A549 (cell line): ENCODE data around the gene NOC4L. TPM values are rescaled to one million over a fixed set of nuclear protein-coding genes. Genes with fewer than 3 reads are reported as not detected.

Source experiments
- ATAC-seq, 2 experiments: fragments of 200-7000 bp in 1 of 2; fragments of >200 bp in 1 of 2; cut with Nextera tagmentation in 1 of 2; cut with Tn5 transposase in 1 of 2; 3 replicates each; pipeline versions ENCODE4 v1.8.0 to v1.9.1; 2018 to 2020; ENCODE audit warnings: mild to moderate bottlenecking in 1 of 2, moderate library complexity in 1 of 2
- CTCF ChIA-PET: fragments of 300-600 bp; sonication (Branson Sonifier 250); formaldehyde crosslinking; extraction: SDS; loops from one replicate; lab custom pipeline; 2021; ENCODE audit warnings: antibody characterized with exemption, inconsistent platforms; lab: Yijun Ruan, JAX
- POLR2A ChIA-PET: fragments of 350-600 bp; formaldehyde crosslinking; extraction: SDS; loops from one replicate; lab custom pipeline; 2021; ENCODE audit warnings: antibody characterized with exemption, inconsistent platforms; lab: Yijun Ruan, JAX
- DNase-seq, 2 experiments: peaks; one replicate each; pipeline versions ENCODE4 v3.0.0 to v3.0.0-alpha.2; 2011 to 2016; ENCODE audit warnings: low read depth in 1 of 2, low spot score in 1 of 2
- FAIRE-seq: peaks from 2 replicates; lab custom pipeline; 2011; peaks lifted over from hg19 to GRCh38; lab: Jason Lieb, UNC
- H3K27ac ChIP-seq, 2 experiments: fragments of >200 bp; sonication (Bioruptor Twin); formaldehyde crosslinking; 3 replicates each; pipeline ENCODE4 v1.5.1; 2016 to 2017
- H3K4me1 ChIP-seq: fragments of >200 bp; sonication (Bioruptor Twin); formaldehyde crosslinking; 3 replicates; pipeline ENCODE4 v1.6.1; 2016
- H3K4me2 ChIP-seq: fragments of >200 bp; sonication (Bioruptor Twin); formaldehyde crosslinking; 3 replicates; pipeline ENCODE4 v1.6.1; 2016
- H3K4me3 ChIP-seq: fragments of >200 bp; sonication (Bioruptor Twin); formaldehyde crosslinking; 3 replicates; pipeline ENCODE4 v1.5.1; 2016
- H3K9me3 ChIP-seq: fragments of >200 bp; sonication (Bioruptor Twin); formaldehyde crosslinking; 3 replicates; pipeline ENCODE4 v1.6.1; 2016
- EHF ChIP-seq: fragments of 250-450 bp; sonication (Bioruptor Pico); IDR thresholded peaks from 2 replicates; pipeline ENCODE4 v1.5.0; 2020; ENCODE audit warnings: mild to moderate bottlenecking
- EP300 ChIP-seq, 2 experiments: fragments of >200 bp; sonication (Bioruptor Twin); formaldehyde crosslinking; IDR thresholded peaks; 2 replicates in 1 of 2; 3 replicates in 1 of 2; pipeline ENCODE4 v1.6.1; 2016 to 2017
- GATA3 ChIP-seq: IDR thresholded peaks from 2 replicates; pipeline ENCODE4 v1.6.1; 2012; ENCODE audit warnings: borderline replicate concordance
- HOXB13 ChIP-seq: fragments of 250-450 bp; sonication (Bioruptor Pico); IDR thresholded peaks from 2 replicates; pipeline ENCODE4 v1.5.0; 2020; ENCODE audit warnings: low read depth, mild to moderate bottlenecking, moderate library complexity
- JUN ChIP-seq, 2 experiments: fragments of >200 bp; sonication (Bioruptor Twin); formaldehyde crosslinking; IDR thresholded peaks; 2 replicates in 1 of 2; 3 replicates in 1 of 2; pipeline ENCODE4 v1.6.1; 2016 to 2017
- MAFK ChIP-seq: fragments of 450-650 bp; IDR thresholded peaks from 2 replicates; pipeline ENCODE4 v1.6.1; 2014; ENCODE audit not compliant: partially characterized antibody
- MYC ChIP-seq: IDR thresholded peaks from 2 replicates; pipeline ENCODE4 v1.6.1; 2012; ENCODE audit warnings: mild to moderate bottlenecking, inconsistent platforms, low read length, improper control_type of control experiment, borderline replicate concordance
- NFE2L2 ChIP-seq: fragments of 150-350 bp; conservative IDR thresholded peaks from 2 replicates; pipeline ENCODE4 v1.6.1; 2014; ENCODE audit warnings: low read length
- RNF2 ChIP-seq: fragments of 200-600 bp; sonication (generic); IDR thresholded peaks from 2 replicates; pipeline ENCODE4 v1.6.1; 2016; ENCODE audit warnings: low read depth, mild to moderate bottlenecking, antibody characterized with exemption, moderate library complexity, borderline replicate concordance
- TFCP2L1 ChIP-seq: fragments of 250-450 bp; sonication (Bioruptor Pico); IDR thresholded peaks from 2 replicates; pipeline ENCODE4 v1.5.0; 2021; ENCODE audit warnings: mild to moderate bottlenecking
- TP53 ChIP-seq: fragments of 250-450 bp; sonication (Bioruptor Pico); IDR thresholded peaks from 2 replicates; pipeline ENCODE4 v1.5.0; 2021; ENCODE audit warnings: mild to moderate bottlenecking, moderate library complexity
- ZNF302 ChIP-seq: fragments of 250-450 bp; sonication (Bioruptor Pico); IDR thresholded peaks from 2 replicates; pipeline ENCODE4 v1.9.0; 2021; ENCODE audit warnings: inconsistent platforms, mild to moderate bottlenecking, moderate library complexity
- WGBS: methylation state at CpG from one replicate; pipeline ENCODE4 v1.1.6; 2017; ENCODE audit errors: missing lambda C conversion rate; 5-methylcytosine and 5-hydroxymethylcytosine counted together
- polyA plus RNA-seq, 4 experiments: library from polyadenylated mRNA; depleted of rRNA in 3 of 4; stranded (reverse); fragments of >200 nt; fragmentation: RNase III in 1 of 4; extraction: RNeasy Plus Mini Kit Qiagen cat#74134 plus additional on column Dnase treatment in 1 of 4; gene quantifications; 2 replicates in 3 of 4; 3 replicates in 1 of 4; pipeline ENCODE4 v1.2.3, GENCODE V29; 2011 to 2017
- TF ChIP-seq, protein P1 (sequence below): IDR thresholded peaks from 2 replicates; pipeline ENCODE4 v1.6.1; 2012; ENCODE audit warnings: low read depth, borderline replicate concordance
- TF ChIP-seq, protein P2 (sequence below): fragments of 450-650 bp; IDR thresholded peaks from 2 replicates; pipeline ENCODE4 v1.6.1; 2014; ENCODE audit warnings: antibody characterized with exemption
- TF ChIP-seq, protein P3 (sequence below): IDR thresholded peaks from 2 replicates; pipeline ENCODE4 v1.6.1; 2012
- TF ChIP-seq, protein P4 (sequence below): fragments of 250-450 bp; sonication (Bioruptor Pico); IDR thresholded peaks from 2 replicates; pipeline ENCODE4 v1.5.0; 2020; ENCODE audit warnings: low read depth, mild to moderate bottlenecking, moderate library complexity
- TF ChIP-seq, protein P5 (sequence below): IDR thresholded peaks from 2 replicates; pipeline ENCODE4 v1.6.1; 2012

Gene NOC4L
- polyA plus RNA-seq, 2 of the 4 experiments (the other 2 are of a cell fraction): 12.1 to 34.1 TPM

DNA sequence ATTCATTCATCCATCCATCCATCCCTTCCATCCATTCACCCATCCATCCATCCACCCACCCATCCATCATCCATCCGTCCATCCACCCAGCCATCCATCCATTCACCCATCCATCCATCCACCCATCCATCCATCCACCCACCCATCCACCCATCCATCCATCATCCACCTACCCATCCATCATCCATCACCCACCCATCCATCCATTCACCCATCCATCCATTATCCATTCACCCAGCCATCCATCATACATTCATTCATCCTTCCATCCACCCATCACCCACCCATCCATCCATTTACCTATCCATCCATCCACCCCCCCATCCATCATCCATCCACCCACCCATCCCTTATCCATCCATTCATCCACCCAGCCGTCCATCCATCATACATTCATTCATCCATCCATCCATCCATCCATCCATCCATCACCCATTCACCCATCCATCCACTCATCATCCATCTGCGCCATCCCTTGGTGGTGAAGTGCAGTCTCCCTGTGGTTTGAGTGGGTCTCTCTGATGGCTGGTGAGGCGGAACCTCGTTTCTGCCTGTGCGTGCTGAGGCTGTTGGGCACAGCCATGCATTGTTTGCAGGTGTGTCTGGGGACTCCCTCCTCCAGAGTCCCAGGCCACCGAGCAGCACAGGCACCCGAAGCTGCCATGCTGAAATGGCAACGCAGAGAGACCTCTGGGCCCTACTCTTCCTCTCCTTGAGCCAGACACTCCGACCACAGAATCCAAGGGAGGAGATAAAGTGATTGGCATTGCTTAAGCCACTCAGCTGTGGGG, 22.7 kb downstream of the NOC4L start:
- FAIRE-seq: no peak
- ChIA-PET POLR2A (no interaction called here), CTCF (interaction anchor here (0.8 to 2.7 kb wide), 4 partner anchors 11 to 248 kb away, joined by 3 to 7 read pairs (median 4); no protein-coding TSS in a partner anchor)
- TF ChIP-seq, protein P1, sequence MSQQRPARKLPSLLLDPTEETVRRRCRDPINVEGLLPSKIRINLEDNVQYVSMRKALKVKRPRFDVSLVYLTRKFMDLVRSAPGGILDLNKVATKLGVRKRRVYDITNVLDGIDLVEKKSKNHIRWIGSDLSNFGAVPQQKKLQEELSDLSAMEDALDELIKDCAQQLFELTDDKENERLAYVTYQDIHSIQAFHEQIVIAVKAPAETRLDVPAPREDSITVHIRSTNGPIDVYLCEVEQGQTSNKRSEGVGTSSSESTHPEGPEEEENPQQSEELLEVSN: no peak
- TF ChIP-seq EP300 (IDR thresholded peaks at IDR 0.05) (no peak), MAFK (no peak), MYC (no peak), ZNF302 (CRISPR knock-in tag) (no peak)
- TF ChIP-seq, protein P2, sequence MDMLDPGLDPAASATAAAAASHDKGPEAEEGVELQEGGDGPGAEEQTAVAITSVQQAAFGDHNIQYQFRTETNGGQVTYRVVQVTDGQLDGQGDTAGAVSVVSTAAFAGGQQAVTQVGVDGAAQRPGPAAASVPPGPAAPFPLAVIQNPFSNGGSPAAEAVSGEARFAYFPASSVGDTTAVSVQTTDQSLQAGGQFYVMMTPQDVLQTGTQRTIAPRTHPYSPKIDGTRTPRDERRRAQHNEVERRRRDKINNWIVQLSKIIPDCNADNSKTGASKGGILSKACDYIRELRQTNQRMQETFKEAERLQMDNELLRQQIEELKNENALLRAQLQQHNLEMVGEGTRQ: no peak
- peaks cover 11% of the 10 kb centered on the region for H3K4me1 ChIP-seq
- no peak overlapping the region for H3K27ac ChIP-seq
- H3K4me2 ChIP-seq: no peak overlapping the region
- ATAC-seq: no peak
- 69% methylated on average over 10 of the region's 10 CpGs for WGBS
- no peaks in the 10 kb centered on the region for H3K9me3 ChIP-seq
- H3K4me3 ChIP-seq: no peak overlapping the region
- DNase-seq: no peak

DNA sequence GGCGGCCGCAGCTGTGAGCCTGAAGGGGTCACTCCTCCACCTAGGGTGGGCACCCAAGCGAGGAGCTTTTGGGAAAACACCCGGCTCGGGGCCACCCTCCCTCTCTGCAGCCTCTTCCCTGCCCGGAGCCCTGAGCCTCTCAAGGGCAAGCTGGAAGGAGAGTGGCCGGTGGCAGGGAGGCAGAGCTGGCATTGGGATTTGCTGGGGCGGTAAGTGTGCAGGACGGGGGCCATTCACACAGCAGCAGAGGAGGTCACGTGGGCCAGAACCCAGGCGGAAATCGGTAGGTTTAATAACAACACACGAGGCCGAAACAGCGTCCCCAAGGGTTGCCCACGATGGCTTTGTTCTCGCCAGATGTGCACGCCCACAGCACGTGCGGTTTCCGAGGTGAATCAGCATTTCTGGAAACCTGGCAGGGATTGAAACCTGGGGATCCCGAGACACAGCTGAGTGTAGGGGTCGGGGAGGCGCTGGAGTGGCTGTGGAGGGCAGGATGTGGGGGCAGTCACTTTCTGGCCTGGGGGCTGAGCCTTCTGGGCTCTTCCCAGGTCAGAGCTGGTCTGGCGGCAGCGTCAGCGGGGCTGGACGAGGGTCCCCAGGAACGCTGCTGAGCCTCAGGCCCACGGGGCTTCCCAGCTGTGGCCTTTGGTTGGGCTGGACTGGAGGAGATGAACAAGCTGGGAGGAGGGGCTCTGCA, 23.5 kb downstream of the NOC4L start:
- CTCF ChIA-PET: interaction anchor here (0.8 to 2.7 kb wide), 4 partner anchors 10 to 248 kb away, joined by 3 to 7 read pairs (median 4); no protein-coding TSS in a partner anchor
- DNase-seq (no peak), FAIRE-seq (no peak), ATAC-seq (no peak)
- TF ChIP-seq TP53 (CRISPR knock-in tag) (no peak), GATA3 (no peak), HOXB13 (no peak), JUN (IDR thresholded peaks at IDR 0.05) (no peak), EHF (CRISPR knock-in tag) (no peak), RNF2 (no peak), NFE2L2 (no peak), TFCP2L1 (CRISPR knock-in tag) (no peak)
- TF ChIP-seq, protein P3, sequence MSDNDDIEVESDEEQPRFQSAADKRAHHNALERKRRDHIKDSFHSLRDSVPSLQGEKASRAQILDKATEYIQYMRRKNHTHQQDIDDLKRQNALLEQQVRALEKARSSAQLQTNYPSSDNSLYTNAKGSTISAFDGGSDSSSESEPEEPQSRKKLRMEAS: no peak
- TF ChIP-seq, protein P4, sequence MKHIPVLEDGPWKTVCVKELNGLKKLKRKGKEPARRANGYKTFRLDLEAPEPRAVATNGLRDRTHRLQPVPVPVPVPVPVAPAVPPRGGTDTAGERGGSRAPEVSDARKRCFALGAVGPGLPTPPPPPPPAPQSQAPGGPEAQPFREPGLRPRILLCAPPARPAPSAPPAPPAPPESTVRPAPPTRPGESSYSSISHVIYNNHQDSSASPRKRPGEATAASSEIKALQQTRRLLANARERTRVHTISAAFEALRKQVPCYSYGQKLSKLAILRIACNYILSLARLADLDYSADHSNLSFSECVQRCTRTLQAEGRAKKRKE (CRISPR knock-in tag): no peak
- TF ChIP-seq, protein P5, sequence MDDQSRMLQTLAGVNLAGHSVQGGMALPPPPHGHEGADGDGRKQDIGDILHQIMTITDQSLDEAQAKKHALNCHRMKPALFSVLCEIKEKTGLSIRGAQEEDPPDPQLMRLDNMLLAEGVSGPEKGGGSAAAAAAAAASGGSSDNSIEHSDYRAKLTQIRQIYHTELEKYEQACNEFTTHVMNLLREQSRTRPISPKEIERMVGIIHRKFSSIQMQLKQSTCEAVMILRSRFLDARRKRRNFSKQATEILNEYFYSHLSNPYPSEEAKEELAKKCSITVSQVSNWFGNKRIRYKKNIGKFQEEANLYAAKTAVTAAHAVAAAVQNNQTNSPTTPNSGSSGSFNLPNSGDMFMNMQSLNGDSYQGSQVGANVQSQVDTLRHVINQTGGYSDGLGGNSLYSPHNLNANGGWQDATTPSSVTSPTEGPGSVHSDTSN: no peak
- no peak overlapping the region for H3K4me3 ChIP-seq
- POLR2A ChIA-PET: no interaction called here
- H3K4me2 ChIP-seq: no peak overlapping the region
- H3K27ac ChIP-seq: no peak overlapping the region
- H3K9me3 ChIP-seq: no peaks in the 10 kb centered on the region
- 70% methylated on average over 30 of the region's 30 CpGs for WGBS
- H3K4me1 ChIP-seq: peaks cover 6% of the 10 kb centered on the region
